Measurements from ENCODE around the gene CEMIP.

Gene CEMIP

DNA sequence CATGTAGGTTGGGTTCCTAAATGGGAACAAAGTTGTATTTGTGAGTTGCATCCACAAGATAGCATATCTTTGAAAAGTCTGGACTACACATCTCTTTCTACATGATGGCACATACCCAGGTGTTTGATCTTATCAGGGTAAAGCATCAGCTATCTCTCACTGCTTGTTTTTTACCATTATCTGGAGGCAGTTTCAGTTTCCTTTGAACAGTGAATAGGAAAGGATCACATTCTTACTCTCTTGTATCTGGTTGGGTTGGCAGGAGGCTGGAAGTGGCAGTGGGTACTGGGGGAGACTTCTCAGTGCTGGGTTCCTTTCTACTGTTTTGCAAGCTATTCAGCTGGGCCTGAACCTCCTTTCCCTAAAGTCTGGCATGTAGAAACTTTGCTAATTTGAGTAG is 4.1 kb downstream of the CEMIP start:
- no peak for DNase-seq (ENCODE audit: low read depth, low spot score)

DNA sequence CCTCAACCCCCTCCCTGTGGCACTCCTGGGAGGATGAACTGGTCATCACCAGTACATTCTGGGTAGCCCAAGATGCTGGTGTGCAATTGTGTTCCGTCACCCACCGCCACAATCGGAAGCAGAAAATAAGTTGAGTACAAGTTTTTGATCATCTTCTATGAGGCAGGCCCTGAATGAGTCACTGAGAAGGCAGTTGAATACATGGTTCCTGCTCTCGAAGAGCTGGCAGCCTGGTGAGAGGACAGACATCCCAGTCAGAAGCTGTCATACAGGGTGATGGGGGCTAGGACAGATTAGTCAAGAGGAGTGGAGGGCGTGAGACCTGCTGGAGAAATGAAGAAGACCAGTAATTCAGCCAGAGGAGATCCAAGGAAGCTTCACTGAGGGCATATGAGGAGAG is 6.2 kb downstream of the CEMIP start:
- DNase-seq (ENCODE audit: low read depth, low spot score): no peak

DNA sequence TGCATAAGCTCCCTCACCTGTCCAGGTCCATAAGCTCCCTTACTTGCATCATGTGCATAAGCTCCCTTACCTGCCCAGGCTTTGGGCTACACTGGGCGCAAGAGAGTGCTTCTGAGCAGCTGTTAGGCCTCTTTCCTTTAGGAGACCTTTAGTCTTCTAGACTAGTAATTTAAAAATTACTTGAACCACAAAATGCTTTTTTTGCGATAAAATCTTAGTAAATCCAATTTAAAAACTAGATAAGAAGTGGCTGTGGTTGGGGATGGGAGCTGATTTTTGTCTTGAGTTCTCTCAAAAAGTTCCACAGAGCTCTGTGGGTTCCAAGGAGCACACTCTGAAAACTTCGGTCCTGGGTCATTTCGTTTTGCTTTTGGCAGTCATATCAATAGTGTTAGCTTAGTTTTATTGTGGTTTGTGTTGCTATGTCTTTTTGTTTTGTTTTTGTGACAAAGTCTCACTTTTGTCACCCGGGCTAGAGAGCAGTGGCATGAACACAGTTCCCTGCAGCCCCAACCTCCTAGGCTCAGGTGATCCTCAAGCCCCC is 6.7 kb downstream of the CEMIP start:
- no peak for DNase-seq (ENCODE audit: low read depth, low spot score)

DNA sequence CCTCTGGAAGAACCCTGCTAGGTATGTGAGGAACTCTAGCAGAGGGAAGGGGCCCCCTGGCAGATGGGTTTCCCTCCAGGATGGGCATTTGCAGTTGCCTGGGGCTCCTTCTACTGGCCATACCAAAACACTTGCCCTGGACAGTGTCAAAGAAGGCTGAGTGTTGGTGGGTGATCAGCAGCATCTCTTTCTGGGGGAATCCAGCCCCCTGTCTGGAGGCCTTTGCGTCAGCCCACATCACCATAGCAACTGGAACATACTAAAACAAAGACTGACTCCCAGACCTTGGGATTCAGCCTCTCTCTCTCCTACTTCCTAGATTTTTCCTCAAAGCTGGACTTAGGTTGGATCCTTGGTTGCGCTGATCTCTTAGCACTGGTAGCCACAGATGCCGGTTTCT is 8.1 kb downstream of the CEMIP start:
- no peak for DNase-seq (ENCODE audit: low read depth, low spot score)

DNA sequence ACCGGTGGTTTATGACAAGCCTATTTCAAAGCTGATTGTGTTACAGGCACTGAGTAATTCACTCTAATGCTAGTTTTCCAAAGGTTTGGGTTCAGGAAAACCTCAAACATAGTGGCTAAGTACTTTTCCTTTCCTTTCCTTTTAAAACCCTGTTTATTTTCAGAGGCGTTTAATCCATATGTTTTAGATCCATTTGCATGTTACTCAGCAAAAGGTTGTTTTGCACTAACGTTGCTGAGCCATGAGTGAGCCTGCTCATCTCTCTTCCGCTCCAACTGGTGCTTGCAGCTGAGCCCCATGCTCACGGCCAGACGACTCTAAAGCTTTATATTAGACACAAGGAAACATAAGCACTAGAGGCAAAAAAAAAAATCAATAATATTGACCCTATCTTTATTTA is 9.4 kb downstream of the CEMIP start:
- no peak for DNase-seq (ENCODE audit: low read depth, low spot score)

DNA sequence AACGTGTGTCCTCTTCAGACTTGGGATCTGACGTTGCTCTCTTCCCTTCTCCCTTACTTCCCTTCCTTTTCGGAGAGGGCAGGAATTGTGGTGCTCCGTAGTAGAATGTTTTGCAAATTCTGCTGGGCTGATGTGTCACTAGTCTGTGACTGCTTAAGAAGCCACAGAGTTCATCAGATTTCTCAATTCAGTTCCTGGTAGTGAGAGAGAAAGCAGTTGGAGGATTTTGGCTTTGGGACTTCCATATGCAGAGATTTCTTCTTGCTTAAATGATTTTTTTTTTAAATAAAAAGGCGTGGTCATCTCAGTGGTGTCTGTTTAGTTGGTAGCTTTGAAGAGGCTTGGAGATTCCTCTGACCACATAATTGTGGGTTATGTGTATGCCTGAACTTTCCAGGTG is 10.1 kb downstream of the CEMIP start:
- no peak for DNase-seq (ENCODE audit: low read depth, low spot score)

DNA sequence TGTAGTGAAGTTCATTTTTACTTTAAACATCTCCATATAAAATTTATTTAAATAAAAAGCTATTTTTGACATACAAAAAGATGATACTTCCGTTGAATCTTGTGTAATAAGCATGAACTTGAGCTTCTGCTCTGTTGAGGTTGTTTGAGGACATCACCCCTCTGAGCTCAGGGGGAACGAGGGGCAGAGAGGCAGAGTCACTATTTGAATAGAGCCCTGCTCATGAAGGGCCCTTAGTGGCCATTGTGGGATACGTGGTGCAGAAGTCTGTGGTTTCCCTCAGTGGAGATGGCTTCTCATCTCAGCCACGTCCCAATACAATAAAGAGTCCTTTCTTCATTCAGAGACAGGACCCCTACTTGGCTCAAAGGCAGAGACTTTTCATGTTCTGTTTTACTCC is 10.6 kb downstream of the CEMIP start:
- DNase-seq (ENCODE audit: low read depth, low spot score): no peak

DNA sequence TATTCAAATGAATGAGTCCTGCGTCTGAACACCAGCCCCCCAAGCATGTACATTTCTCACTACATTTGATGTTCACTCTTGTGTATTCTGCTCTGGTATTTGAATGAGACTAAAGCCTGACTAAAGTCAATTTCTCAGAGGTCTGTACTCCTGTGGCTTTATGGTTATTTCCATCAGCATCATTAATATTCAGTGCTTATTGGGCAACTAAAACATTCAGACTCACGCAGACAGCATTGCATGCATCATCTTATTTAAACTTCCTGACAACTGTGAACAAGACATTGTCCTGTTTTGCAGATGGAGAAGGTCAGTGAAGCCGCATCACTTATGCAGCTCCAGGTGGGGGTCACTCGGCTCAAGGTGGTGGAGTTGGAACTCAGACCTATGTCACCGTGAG is 11.1 kb downstream of the CEMIP start:
- no peak for DNase-seq (ENCODE audit: low read depth, low spot score)

DNA sequence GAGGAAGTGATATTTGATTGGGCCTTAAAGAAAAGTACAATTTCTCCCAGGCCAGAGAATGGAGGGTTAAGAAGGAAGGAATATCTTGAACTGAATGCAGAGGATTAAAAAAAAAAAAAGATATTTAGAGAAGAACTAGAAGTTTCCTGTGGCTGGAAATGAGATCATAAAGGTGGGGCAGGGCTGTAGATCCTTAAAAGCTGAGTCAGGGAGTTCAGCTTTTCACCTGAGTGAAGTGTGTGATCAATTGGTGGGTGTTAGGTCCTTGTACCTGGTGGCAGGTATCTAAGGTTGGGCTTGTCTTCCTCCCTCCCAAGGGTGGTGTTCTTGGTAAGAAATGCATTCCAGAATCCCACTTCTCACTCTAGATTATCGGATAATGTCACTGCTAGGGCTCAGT is 11.8 kb downstream of the CEMIP start:
- no peak for DNase-seq (ENCODE audit: low read depth, low spot score)

DNA sequence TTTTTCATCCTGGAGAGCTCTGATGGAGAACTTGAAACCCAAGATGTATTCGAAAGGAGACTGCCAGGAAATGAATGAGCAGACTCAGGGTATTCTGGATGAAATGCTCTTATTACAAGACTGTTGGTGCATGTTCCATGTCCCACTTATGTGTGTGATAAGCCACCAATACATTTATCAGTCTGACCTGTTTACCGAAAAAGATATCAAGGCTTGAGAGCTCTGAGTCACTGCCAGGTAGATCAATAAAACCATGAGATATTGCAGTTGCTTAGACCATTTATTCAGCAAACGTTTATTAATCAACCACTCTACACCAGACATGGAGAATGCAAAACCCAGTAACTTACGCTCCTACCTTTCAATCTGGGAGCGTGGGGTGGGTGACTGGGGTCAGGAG is 17.2 kb downstream of the CEMIP start:
- no peak for DNase-seq (ENCODE audit: low read depth, low spot score)

DNA sequence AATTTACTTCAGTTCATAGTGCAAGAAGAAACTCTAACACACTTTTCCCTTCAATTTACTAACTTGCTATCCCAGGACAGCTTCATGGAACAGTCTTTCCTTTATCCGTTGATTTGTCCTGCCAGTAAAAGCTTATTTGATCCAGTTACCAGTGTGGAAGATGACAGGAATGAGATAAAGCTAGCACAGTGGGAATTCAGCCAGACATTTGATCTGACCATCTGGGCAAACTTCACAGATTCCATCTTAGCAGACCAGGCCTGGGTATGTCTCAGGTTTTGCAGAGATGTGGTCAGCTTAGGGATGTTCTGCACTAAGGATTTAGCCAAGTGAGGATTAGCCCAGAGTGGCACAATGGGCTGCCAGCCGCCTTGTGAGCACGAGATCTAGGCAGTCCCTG is 19.7 kb downstream of the CEMIP start:
- no peak for DNase-seq (ENCODE audit: low read depth, low spot score)

DNA sequence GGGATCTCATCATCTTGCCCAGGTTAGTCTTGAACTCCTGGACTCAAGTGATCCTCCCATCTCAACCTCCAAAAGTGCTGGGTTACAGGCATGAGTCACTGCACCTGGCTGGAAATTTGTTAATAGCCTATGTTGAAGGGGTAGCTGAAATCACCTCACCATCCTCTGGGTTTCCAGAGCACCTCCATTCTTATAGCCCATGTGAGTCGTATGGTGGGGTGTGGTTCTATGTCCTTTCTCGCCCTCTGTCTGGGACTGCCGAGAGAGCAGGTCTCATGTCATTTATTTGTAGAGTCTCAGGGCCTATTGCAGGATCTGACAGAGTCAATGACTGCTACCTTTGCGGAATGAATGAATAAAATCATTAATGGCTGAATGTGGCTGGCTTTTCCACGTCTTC is 20.9 kb downstream of the CEMIP start:
- no peak for DNase-seq (ENCODE audit: low read depth, low spot score)

DNA sequence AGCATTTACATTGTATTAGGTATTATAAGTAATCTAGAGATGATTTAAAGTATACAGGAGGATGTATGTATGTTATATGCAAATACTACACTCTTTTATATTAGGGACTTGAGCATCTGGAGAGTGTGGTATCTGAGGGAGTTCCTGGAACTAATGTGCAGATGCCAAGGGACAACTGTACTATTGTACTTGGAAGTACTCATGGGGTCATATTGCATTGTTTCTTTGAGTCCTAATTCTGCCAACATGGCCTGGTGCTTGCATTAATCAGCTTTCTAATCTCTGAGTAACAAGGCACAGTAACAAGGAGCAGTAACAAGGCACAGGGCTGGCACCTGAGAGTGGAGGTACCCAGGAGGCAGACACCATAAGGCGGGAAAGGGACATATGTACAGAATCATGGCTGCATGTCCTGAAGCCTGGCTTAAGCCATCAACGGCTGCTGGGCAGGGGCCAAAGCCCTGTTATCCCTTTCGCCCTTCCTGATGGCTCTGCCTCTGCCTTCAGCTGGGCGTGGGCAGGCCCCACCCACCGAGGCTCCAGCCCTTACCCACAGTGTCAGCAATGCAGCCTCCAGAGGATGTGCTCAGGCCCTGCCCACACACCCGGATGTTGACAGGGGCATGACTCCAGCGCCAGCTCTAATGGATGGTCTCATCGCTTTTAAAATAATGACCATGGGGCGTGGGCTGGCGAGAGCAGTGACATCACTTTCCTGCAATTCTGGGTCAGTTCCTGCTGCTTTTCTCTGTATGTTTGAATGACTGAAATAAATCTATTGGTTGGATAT is 22.9 kb downstream of the CEMIP start:
- DNase-seq (ENCODE audit: low read depth, low spot score): no peak

DNA sequence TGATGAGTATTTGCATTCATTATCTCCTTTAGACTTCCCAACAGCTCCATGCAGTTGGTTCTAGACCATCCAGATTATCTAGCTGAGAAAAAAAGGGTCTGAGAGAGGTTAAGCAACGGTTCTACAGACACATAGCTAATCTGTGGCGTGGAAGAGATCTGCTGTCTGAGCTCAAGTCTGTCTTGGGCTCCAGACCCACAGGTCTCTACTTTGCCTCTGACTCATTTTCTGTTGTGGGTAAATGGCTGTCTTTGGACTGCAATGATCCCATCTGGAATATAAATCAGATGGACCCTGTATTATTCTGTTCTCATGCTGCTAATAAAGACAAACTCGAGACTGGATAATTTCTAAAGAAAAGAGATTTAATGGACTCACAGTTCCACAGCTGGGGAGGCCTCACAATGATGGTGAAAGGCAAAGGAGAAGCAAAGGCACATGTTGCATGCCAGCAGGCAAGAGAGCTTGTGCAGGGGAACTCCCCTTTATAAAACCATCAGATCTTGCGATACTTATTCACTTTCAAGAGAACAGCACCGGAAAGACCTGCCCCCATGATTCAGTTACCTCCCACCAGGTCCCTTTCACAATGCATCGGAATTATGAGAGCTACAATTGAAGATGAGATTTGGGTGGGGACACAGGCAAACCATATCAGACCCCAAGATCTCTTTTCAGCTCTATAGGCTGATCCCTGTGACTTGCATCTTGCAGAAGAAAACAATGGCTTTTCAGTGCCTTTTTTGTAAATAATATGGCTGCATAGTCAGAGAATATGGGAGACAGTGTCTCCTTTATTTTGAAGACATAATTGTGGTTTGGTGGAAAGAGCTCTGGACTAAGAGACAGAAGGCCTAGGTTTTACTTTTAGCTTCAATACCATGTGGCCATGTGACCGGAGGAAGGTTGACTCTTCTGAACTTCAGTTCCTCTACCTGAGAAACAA is 24.7 kb downstream of the CEMIP start:
- DNase-seq (ENCODE audit: low read depth, low spot score): no peak

DNA sequence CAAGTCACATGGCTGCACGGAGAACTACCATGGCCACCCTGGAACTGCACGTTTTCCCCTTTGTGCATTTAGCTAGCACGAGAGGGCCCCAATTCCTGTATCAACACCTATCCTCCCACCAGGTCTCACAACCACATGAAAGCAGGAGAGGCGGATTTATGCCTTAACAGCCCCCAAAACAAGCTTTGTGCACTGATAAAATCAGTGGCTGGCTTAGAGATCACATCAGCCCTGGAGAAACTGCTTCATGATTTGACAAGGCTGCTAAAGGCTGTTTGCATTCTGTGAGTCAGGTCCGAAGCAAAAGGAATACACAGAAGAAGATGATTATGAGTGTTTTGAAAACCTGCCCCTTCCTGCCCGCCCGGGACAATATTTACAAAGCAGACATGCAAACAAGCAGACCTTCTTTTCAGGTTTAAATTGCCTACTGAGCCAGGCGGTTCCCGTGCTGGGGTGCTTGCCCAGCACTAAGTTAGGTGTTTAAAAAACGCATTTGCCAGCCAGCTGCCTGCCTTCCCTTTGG is 25.9 kb downstream of the CEMIP start:
- DNase-seq (ENCODE audit: low read depth, low spot score): no peak

DNA sequence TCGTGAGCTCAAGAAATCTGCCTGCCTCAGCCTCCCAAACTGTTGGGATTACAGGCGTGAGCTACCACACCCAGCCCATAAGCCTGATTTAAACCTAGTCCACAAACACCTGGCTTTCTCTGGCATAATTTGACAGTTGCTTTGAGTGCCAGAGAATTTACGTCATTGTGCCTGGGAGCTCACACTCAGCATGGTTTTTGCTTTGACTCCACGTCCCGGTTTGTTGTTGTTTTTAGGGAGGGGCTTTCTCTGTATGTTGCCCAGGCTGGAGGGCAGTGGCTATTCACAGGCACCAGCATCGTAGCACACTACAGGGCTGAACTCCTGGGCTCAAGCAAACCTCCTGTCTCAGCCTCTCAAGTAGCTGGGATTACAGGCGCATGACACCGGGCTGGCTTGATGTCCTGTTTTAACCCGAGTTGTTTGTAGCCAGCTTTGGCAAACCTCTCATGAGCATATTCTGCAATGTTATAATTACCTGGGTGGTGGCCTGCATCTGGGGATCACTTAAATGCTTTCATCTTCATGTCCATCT is 32.7 kb downstream of the CEMIP start:
- no peak for DNase-seq (ENCODE audit: low read depth, low spot score)

DNA sequence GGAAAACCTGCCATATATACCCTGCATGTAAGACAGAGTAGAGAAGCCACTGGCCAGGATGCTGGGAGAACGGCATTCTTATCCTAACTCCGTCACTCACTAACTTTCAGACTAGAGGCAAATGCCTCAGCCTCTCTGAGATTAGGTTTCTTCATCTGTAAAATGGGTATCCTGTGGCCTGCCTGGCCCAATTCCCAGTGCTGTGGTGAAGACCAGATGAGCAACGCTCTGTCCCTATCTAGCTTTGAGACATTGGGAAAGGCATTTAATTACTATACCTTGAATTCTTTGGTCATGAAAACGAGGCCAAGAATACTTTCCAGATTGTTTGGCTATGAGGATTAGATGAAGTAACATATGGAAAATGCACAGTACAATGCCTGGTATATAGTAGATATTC is 35.9 kb downstream of the CEMIP start:
- no peak for DNase-seq (ENCODE audit: low read depth, low spot score)

DNA sequence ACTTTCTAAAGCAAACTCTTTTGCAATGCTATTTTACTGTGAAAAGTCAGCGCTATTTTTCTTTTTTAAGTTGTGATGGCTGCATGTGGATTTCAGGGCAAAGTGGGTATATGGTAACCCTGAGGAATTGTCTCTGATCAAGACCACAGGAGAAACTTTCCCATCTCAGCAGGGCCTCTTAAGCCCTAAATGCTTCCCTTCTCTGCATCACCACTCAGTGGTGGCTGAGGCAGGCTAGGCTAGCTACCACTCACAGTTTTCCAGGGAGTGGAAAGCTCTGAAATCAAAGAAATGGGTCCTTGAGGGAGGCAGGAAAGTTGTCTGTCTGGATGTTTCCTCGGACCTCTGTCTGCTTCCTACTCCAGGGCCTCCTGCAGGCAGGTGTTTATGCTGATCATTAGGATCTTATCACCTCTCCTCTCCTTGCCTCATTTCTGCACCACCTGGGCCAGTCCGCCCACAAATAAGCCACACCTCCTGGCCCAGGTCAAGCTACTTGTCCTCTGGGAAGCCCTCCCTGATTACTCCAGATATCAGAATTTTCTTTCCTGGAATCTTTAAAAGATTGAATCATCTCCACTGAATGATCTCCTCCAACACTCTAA is 37.0 kb downstream of the CEMIP start:
- DNase-seq (ENCODE audit: low read depth, low spot score): no peak

DNA sequence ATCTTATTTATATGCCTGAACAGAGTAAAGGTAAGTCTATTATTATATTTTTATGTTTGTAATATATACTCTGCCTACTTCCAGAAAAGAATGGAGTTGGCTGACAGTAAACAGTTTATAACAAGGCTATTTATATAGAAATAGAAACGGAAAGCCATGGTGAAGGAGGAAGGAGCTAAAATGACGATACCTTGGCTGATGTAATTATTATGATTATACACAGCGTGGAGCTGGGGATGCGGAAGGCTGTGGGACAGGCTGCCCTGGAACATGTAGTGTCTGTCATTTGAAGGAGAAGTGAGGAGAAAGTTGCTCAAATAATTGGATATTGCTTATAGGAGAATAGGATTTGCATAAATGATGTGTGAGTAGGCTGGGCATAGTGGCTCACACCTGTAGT is 37.8 kb downstream of the CEMIP start:
- no peak for DNase-seq (ENCODE audit: low read depth, low spot score)

DNA sequence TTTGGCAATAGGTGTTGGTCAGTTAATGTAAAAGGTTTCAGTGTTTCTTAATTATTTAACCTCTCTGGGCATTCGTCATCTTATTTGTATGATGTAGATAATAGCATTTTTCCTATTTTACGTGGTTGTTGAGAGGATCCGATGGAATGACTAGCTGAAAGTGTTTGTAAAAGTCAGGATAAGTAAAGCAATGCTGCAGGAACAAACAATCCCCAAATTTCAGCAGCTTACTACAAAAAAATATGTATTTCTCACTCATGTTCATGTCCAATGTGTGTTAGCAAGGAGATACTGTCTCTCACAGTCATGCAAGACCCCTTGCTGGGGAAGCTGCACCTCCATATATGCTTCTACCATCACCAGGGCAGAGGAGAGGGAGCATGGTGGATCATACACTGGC is 38.7 kb downstream of the CEMIP start:
- DNase-seq (ENCODE audit: low read depth, low spot score): no peak

DNA sequence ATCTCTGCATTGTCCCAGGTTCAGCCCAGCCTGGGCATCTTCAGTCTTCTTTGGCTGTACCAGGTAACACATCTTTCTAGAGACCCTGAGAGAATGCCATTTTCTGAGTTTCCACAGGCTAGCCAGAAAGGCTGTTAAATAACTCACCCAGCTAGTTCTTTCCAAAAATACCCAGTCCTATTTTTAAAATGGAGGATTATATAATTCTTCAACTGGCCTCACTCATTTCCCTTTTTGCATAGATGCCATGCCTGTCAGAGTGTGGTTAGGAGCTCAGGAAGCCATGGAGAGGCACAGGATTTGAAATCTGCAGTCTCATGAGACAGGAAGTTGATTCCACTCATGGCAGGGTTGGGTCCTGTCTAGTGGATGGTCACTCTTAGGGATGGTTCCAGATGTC is 39.8 kb downstream of the CEMIP start:
- no peak for DNase-seq (ENCODE audit: low read depth, low spot score)

DNA sequence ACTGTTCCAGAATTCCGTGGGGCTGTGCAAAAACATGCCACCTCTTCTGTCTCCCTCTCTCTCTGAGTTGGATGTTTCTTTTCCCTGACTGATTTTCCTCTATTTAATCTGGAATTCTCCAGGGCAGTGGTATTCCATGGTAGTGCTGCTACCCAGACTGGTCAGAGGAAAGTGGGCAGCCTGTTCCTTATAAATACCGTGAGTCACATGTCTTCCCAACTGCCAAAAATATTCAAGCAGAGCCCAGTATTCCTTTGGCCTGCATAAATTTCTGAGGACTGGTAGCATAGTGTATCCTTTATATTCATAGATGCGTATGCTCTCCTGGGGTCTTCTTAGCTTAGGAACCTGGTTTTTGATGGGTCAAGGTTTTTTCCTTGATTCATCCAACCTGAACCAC is 40.9 kb downstream of the CEMIP start:
- DNase-seq (ENCODE audit: low read depth, low spot score): no peak
